Cerebellar cortex (tissue), 1 donor: ENCODE measurements around the gene PHF21A.
"Not testable (repeated sequence)": the region's sequence is repeated elsewhere in the genome, so short reads cannot be mapped to it uniquely, and the experiment has no call there.

Experiments used
- DNase-seq: peaks from one replicate; pipeline ENCODE4 v3.0.0-alpha.2; 2015; ENCODE audit warnings: low spot score

The PHF21A gene

GRCh38 chr11:45921561-45922424 lies 199.5 kb downstream of the PHF21A start:
- no peak for DNase-seq

GRCh38 chr11:45920531-45921477 lies 200.4 kb downstream of the PHF21A start:
- no peak for DNase-seq

GRCh38 chr11:45919806-45920530 lies 201.3 kb downstream of the PHF21A start:
- no peak for DNase-seq

- no peak for DNase-seq
These were observed 202.1 kb downstream of the PHF21A start for GRCh38 chr11:45918962-45919675.

GRCh38 chr11:45918331-45918941 lies 202.8 kb downstream of the PHF21A start:
- DNase-seq: peak; percentile 89

- DNase-seq: peak; percentile 98
These were observed 203.5 kb downstream of the PHF21A start, which contains the start of gene PEX16 for GRCh38 chr11:45917623-45918330. PEX16 (minus strand) TSS chr11:45917877; CDS start chr11:45917811, 66 bp downstream.

- no peak for DNase-seq
These were observed 204.0 kb downstream of the PHF21A start for GRCh38 chr11:45917286-45917622.

GRCh38 chr11:45915446-45915845 lies 205.8 kb downstream of the PHF21A start:
- no peak for DNase-seq

- DNase-seq: no peak
These were observed 207.2 kb downstream of the PHF21A start for GRCh38 chr11:45913942-45914635.

GRCh38 chr11:45913514-45913913 lies 207.7 kb downstream of the PHF21A start:
- no peak for DNase-seq

GRCh38 chr11:45910623-45911022 lies 210.6 kb downstream of the PHF21A start:
- DNase-seq: no peak

- peak; percentile 44 for DNase-seq
These were observed 211.4 kb downstream of the PHF21A start for GRCh38 chr11:45909594-45910475.

GRCh38 chr11:45907911-45908370 lies 213.3 kb downstream of the PHF21A start:
- DNase-seq: peak; percentile 83

- DNase-seq: no peak
These were observed 214.2 kb downstream of the PHF21A start, which contains the start of gene FREY1 for GRCh38 chr11:45906965-45907611. FREY1 (minus strand) TSS chr11:45907271; CDS start chr11:45907245, 26 bp downstream.

- DNase-seq: no peak
These were observed 215.1 kb downstream of the PHF21A start for GRCh38 chr11:45906096-45906682.

- DNase-seq: not testable (repeated sequence)
These were observed 215.7 kb downstream of the PHF21A start for GRCh38 chr11:45905576-45905975.

- no peak for DNase-seq
These were observed 216.2 kb downstream of the PHF21A start for GRCh38 chr11:45905095-45905494.
